Measurements from ENCODE around the gene TRIM65.

DNA sequence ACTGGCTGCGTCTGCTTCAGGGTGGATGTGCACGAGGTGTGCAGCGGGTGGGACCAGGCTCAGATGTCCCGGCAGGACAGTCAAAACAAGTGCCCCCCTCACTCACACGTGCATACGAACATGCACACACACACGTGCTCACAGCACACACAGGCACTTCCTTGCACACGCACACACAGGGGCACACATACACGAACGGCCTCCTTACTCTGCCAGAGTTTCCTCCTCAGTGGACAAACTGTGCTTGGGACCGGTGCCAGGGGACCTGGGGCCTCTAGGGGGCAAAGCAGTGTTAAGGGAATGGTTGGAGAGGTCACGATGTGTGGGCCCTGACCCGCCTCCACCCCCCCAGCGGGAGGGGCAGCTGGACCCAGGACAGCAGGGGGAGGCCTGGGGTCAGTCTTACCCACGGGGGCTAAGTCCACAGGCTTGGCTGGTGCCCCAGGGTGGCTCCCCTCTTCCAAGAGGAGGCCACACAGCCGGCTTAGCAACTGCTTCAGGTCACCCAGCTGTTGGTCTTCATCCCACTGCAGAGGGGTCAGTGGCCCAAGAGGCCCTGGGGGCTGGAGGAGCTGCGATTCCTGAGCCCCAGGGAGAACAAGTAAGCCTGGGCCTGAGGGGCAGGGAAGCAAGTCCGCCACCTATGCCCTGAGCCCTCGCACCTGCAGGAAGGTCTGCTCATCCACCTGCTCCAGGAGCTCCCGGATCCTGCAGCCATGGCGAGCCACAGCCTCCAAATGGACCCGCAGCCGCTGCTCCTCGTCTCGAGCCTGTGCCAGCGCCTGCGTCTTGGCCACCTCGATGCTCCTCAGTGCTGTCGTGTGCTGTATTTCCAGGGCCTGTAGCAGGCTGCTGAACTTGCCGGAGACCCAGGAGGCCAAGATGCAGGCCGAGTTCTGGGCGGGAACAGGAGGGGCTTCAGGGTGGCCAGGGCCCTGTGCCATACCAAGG lies 4.9 kb downstream of the TRIM65 start:
- TF ChIP-seq, protein P1, sequence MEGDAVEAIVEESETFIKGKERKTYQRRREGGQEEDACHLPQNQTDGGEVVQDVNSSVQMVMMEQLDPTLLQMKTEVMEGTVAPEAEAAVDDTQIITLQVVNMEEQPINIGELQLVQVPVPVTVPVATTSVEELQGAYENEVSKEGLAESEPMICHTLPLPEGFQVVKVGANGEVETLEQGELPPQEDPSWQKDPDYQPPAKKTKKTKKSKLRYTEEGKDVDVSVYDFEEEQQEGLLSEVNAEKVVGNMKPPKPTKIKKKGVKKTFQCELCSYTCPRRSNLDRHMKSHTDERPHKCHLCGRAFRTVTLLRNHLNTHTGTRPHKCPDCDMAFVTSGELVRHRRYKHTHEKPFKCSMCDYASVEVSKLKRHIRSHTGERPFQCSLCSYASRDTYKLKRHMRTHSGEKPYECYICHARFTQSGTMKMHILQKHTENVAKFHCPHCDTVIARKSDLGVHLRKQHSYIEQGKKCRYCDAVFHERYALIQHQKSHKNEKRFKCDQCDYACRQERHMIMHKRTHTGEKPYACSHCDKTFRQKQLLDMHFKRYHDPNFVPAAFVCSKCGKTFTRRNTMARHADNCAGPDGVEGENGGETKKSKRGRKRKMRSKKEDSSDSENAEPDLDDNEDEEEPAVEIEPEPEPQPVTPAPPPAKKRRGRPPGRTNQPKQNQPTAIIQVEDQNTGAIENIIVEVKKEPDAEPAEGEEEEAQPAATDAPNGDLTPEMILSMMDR (IDR thresholded peaks at IDR 0.05; ENCODE audit: low read length) = no peak
- TF ChIP-seq EZH2 (IDR thresholded peaks at IDR 0.05; ENCODE audit: borderline replicate concordance, low read length) = no peak

Measured in OCI-LY1 (cell line).